Heart left ventricle (tissue), 13 donors: ENCODE data around the gene CAMTA1.

ENCODE experiments used
- POLR2A ChIP-seq, 2 donors: fragments of 450-650 bp; IDR thresholded peaks; one replicate each; pipeline ENCODE4 v1.6.1; 2017; ENCODE audit warnings: antibody characterized with exemption in 2 of 2, mild to moderate bottlenecking in 2 of 2, moderate library complexity in 2 of 2
- TF ChIP-seq, protein P1 (sequence below), 12 donors: fragments of 200-600 bp; sonication (generic) in 4 of 12; IDR thresholded peaks; one replicate each; pipeline versions ENCODE4 v1.5.0 to v1.8.0; 2018 to 2022; ENCODE audit warnings: antibody characterized with exemption in 12 of 12, mild to moderate bottlenecking in 5 of 12
- donor health status: ischemic (EF 13 %, LVEDD 7.1; RV severe dilation, severe dysfunction).
- donor health status: DM: no; HTN: yes; CAD: no.
- donor health status: DM: no; HTN: no; CAD: no.
- donor health status: ischemic (EF 25% LVEDD 6.9; RV normal size, moderate dysfunction).
- donor health status: ischemic (EF 25% LVEDD 5.7; RV mildly dilated, moderate dysfunction).
- donor health status: ischemic (EF 35%, LVEDD 5.7; RV mildly dilated, moderate dysfunction).
- donor health status: nonischemic (EF 11% LVEDD 7.7; RV severe dilation, severe dysfunction).
- donor health status: DM: yes; HTN: yes; CAD: no.
- donor health status: PGD.
- donor health status: ischemic (EF 29% LVEDD 5.4; RV normal size, mild dysfunction).
- donor health status: nonischemic (EF 23%, LVEDD 6.1; RV moderate dilation, normal function).

DNA sequence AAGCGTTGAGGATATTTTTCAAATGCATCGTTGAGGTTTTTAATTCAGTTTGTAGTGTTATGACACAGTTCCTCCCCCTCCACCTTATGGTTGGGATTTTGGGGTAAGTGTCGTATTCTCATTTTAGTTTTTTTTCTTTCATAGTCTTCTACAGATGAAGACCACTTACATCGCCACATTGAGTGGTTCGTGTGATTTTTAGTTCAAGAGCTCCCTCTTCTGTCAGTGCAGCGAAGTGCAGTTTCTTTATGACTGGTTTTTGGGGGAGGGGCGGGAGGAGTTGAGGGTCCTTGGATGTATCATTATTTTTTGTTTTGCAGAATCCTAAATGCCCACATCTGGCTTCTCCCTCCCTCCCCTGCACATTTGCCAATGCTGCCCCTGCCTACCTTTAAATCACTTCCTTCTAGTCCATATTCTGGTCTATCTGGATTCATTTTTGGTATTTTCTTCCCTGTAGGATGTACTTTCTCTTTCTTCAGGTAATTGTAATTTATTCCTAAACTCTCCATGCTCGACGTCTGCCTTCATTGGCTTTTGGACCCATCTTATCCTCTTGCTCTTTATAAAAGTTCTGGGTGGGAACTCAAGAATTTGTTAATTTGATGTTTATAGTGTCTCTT is 433.1 kb downstream of the CAMTA1 start:
- no peak for TF ChIP-seq POLR2A (IDR thresholded peaks at IDR 0.05)
- TF ChIP-seq, protein P1, sequence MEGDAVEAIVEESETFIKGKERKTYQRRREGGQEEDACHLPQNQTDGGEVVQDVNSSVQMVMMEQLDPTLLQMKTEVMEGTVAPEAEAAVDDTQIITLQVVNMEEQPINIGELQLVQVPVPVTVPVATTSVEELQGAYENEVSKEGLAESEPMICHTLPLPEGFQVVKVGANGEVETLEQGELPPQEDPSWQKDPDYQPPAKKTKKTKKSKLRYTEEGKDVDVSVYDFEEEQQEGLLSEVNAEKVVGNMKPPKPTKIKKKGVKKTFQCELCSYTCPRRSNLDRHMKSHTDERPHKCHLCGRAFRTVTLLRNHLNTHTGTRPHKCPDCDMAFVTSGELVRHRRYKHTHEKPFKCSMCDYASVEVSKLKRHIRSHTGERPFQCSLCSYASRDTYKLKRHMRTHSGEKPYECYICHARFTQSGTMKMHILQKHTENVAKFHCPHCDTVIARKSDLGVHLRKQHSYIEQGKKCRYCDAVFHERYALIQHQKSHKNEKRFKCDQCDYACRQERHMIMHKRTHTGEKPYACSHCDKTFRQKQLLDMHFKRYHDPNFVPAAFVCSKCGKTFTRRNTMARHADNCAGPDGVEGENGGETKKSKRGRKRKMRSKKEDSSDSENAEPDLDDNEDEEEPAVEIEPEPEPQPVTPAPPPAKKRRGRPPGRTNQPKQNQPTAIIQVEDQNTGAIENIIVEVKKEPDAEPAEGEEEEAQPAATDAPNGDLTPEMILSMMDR (IDR thresholded peaks at IDR 0.05): peak; percentile 39 to 70 (median 60)
